Hepatocyte (in vitro differentiated cells): Measurements from ENCODE around the gene CCDC40. TPM values are rescaled to one million over a fixed set of nuclear protein-coding genes. Genes with fewer than 3 reads are reported as not detected.

ENCODE experiments used
- DNase-seq: peaks from one replicate; pipeline ENCODE4 v3.0.0-alpha.2; 2016; ENCODE audit warnings: low spot score
- H2AFZ ChIP-seq: fragments of 200-600 bp; sonication (generic); 2 replicates; pipeline ENCODE4 v1.6.0; 2016; ENCODE audit warnings: antibody characterized with exemption, mild to moderate bottlenecking
- H3K27ac ChIP-seq: fragments of 200-600 bp; sonication (generic); 2 replicates; pipeline ENCODE4 v1.5.1; 2016; ENCODE audit warnings: mild to moderate bottlenecking
- H3K27me3 ChIP-seq: fragments of 200-600 bp; sonication (generic); 2 replicates; pipeline ENCODE4 v1.6.1; 2016
- H3K36me3 ChIP-seq: fragments of 200-600 bp; sonication (generic); replicated peaks from 2 replicates; pipeline ENCODE4 v1.5.1; 2016; ENCODE audit warnings: low read depth; ENCODE audit not compliant: insufficient read depth
- H3K4me1 ChIP-seq: fragments of 200-600 bp; sonication (generic); 2 replicates; pipeline ENCODE4 v1.5.1; 2016; ENCODE audit warnings: mild to moderate bottlenecking, moderate library complexity; ENCODE audit not compliant: insufficient read depth
- H3K4me2 ChIP-seq: fragments of 200-600 bp; sonication (generic); 2 replicates; pipeline ENCODE4 v1.6.0; 2016
- H3K4me3 ChIP-seq: fragments of 200-600 bp; sonication (generic); 2 replicates; pipeline ENCODE4 v1.5.1; 2016; ENCODE audit warnings: mild to moderate bottlenecking
- H3K79me2 ChIP-seq: fragments of 200-600 bp; sonication (generic); 2 replicates; pipeline ENCODE4 v1.6.0; 2017; ENCODE audit warnings: mild to moderate bottlenecking
- H3K9me2 ChIP-seq: fragments of 200-600 bp; sonication (generic); replicated peaks from 2 replicates; pipeline ENCODE4 v1.6.0; 2017; ENCODE audit warnings: mild to moderate bottlenecking; ENCODE audit not compliant: insufficient read depth
- H3K9me3 ChIP-seq: fragments of 200-600 bp; sonication (generic); 2 replicates; pipeline ENCODE4 v1.5.1; 2016; ENCODE audit warnings: low read depth, mild to moderate bottlenecking
- H4K20me1 ChIP-seq: fragments of 200-600 bp; sonication (generic); 2 replicates; pipeline ENCODE4 v1.6.0; 2016; ENCODE audit warnings: mild to moderate bottlenecking; ENCODE audit not compliant: insufficient read depth, poor library complexity, severe bottlenecking
- CTCF ChIP-seq: fragments of 200-600 bp; sonication (generic); IDR thresholded peaks from 2 replicates; pipeline ENCODE4 v1.5.1; 2016; ENCODE audit warnings: antibody characterized with exemption, mild to moderate bottlenecking; ENCODE audit not compliant: poor library complexity
- EZH2 ChIP-seq: fragments of 200-600 bp; sonication (generic); IDR thresholded peaks from 2 replicates; pipeline ENCODE4 v1.6.1; 2016; ENCODE audit warnings: antibody characterized with exemption, mild to moderate bottlenecking, borderline replicate concordance
- EZH2phosphoT487 ChIP-seq: fragments of 200-600 bp; sonication (generic); IDR thresholded peaks from one replicate; pipeline ENCODE4 v1.6.1; 2018; ENCODE audit warnings: antibody characterized with exemption, mild to moderate bottlenecking, low read depth, moderate library complexity; ENCODE audit not compliant: unreplicated experiment, severe bottlenecking
- WGBS: methylation state at CpG from one replicate; pipeline ENCODE4 v1.1.6; 2016; ENCODE audit warnings: low lambda C conversion rate; ENCODE audit errors: missing lambda C conversion rate; 5-methylcytosine and 5-hydroxymethylcytosine counted together
- polyA plus RNA-seq: library from polyadenylated mRNA; unstranded; fragments of >200 nt; fragmentation: Nextera tagmentation; extraction: Ambion mirVana; gene quantifications from 2 replicates; pipeline ENCODE4 v1.2.1, GENCODE V29; 2016
- total RNA-seq: library from RNA; depleted of rRNA; stranded (reverse); fragments of >200 nt; gene quantifications from 2 replicates; pipeline ENCODE4 v1.2.3, GENCODE V29; 2014

The CCDC40 gene
- total and polyA plus RNA-seq, 2 experiments from 2014 or later, result 2.2 to 4.7 TPM

- Histone ChIP-seq H2AFZ (no peak overlapping the region), H3K4me1 (peaks cover 34% of the 10 kb centered on the region), H3K9me3 (no peaks in the 10 kb centered on the region), H3K9me2 (no peaks in the 10 kb centered on the region), H3K27me3 (no peaks in the 10 kb centered on the region), H3K4me3 (no peak overlapping the region), H3K79me2 (peaks cover 97% of the 10 kb centered on the region), H3K36me3 (no peaks in the 10 kb centered on the region), H4K20me1 (peaks cover 58% of the 10 kb centered on the region), H3K4me2 (no peak overlapping the region), H3K27ac (peak overlapping the region; percentile 19)
- WGBS, result 79% methylated on average over 9 of the region's 9 CpGs
- no peak for DNase-seq
- TF ChIP-seq EZH2 (no peak), EZH2phosphoT487 (no peak), CTCF (no peak)
Measured at GRCh38 chr17:80029258-80029974, 7.0 kb upstream of the CCDC40 start.

GRCh38 chr17:80030730-80031410 lies 5.6 kb upstream of the CCDC40 start:
- Histone ChIP-seq H2AFZ (no peak overlapping the region), H3K4me1 (peaks cover 25% of the 10 kb centered on the region), H3K9me3 (no peaks in the 10 kb centered on the region), H4K20me1 (peaks cover 53% of the 10 kb centered on the region), H3K4me2 (peak overlapping the region; percentile 27), H3K79me2 (peaks cover 87% of the 10 kb centered on the region), H3K9me2 (no peaks in the 10 kb centered on the region), H3K27me3 (no peaks in the 10 kb centered on the region), H3K4me3 (no peak overlapping the region), H3K27ac (no peak overlapping the region), H3K36me3 (no peaks in the 10 kb centered on the region)
- TF ChIP-seq CTCF (no peak), EZH2 (no peak), EZH2phosphoT487 (no peak)
- WGBS, result 84% methylated on average over 25 of the region's 25 CpGs
- no peak for DNase-seq

GRCh38 chr17:80031691-80032430 lies 4.6 kb upstream of the CCDC40 start:
- H3K4me1 ChIP-seq, result peaks cover 24% of the 10 kb centered on the region
- no peak overlapping the region for H3K4me3 ChIP-seq
- H3K4me2 ChIP-seq, result no peak overlapping the region
- no peaks in the 10 kb centered on the region for H3K36me3 ChIP-seq
- no peak overlapping the region for H2AFZ ChIP-seq
- H3K79me2 ChIP-seq, result peaks cover 77% of the 10 kb centered on the region
- no peaks in the 10 kb centered on the region for H3K27me3 ChIP-seq
- H3K9me3 ChIP-seq, result no peaks in the 10 kb centered on the region
- no peak overlapping the region for H3K27ac ChIP-seq
- H4K20me1 ChIP-seq, result peaks cover 53% of the 10 kb centered on the region
- no peaks in the 10 kb centered on the region for H3K9me2 ChIP-seq
- TF ChIP-seq EZH2phosphoT487, result no peak
- TF ChIP-seq EZH2, result no peak
- TF ChIP-seq CTCF, result no peak
- WGBS, result 86% methylated on average over 12 of the region's 12 CpGs
- no peak for DNase-seq
